ENCODE results near the gene UBA1. TPM values are rescaled to one million over a fixed set of nuclear protein-coding genes. Genes with fewer than 3 reads are reported as not detected.

Gene UBA1
- total RNA-seq, 4 donors from 2014 or later = 114 to 203 (median 146) TPM

DNA sequence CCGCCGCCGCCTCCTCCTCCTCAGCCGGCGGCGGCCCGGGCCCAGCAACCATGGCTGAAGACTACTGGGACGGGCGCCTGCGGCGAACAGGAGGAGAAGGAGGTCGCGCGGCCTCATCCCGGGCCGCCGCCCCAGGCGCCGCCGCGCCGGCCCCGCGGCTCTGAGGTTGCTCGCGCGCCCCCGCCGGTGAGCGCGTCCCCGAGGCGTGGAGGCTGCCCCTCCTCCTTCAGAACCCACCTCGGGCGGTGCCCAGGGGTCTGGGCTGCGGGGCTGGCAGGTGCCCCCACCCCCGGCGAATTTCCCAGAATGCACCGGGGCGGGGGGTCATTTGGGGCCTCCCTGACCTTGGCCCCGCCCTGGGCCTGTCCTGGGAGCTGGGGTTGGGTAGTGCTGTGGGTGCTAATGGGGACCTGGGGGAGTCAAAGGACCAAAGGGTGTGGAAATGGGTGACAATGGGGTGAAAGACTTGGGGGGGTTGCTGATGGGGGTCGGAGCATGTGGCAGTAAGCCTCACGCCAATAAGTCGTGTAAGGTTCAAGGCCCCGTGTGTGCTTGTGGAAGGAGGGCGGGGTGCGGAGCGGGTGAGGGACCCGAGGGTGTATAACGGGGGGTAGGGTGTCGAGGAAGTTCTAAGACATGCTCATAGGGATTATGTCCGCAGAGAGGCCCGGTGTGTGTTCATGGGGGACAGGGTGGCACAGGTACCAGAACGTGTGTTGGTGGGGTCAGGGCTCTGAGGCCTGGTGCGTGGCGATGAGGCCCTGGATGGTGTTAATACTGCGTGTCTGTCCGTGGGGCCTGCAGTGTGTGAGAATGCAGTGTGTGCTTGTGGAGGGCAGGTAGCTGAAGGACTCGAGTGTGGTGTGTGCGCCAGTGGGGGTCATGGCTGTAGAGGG lies 25.5 kb downstream of the UBA1 start:
- no peaks in the 10 kb centered on the region for H3K9me3 ChIP-seq
- TF ChIP-seq POLR2A (IDR thresholded peaks at IDR 0.05) = no peak
- TF ChIP-seq, protein P1, sequence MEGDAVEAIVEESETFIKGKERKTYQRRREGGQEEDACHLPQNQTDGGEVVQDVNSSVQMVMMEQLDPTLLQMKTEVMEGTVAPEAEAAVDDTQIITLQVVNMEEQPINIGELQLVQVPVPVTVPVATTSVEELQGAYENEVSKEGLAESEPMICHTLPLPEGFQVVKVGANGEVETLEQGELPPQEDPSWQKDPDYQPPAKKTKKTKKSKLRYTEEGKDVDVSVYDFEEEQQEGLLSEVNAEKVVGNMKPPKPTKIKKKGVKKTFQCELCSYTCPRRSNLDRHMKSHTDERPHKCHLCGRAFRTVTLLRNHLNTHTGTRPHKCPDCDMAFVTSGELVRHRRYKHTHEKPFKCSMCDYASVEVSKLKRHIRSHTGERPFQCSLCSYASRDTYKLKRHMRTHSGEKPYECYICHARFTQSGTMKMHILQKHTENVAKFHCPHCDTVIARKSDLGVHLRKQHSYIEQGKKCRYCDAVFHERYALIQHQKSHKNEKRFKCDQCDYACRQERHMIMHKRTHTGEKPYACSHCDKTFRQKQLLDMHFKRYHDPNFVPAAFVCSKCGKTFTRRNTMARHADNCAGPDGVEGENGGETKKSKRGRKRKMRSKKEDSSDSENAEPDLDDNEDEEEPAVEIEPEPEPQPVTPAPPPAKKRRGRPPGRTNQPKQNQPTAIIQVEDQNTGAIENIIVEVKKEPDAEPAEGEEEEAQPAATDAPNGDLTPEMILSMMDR (IDR thresholded peaks at IDR 0.05) = no peak
- H3K27ac ChIP-seq = peak overlapping the region; percentile 96 to 99 (median 98)
- peaks cover 0 to 11% (median 4%) of the 10 kb centered on the region in 4 donors for H3K4me1 ChIP-seq
- peak; percentile 51 to 73 (median 62) for DNase-seq
- H3K36me3 ChIP-seq = peaks cover 0 to 26% (median 0%) of the 10 kb centered on the region in 3 donors
- peak overlapping the region; percentile 88 to 100 (median 92) for H3K4me3 ChIP-seq
- no peaks in the 10 kb centered on the region for H3K27me3 ChIP-seq

GRCh38 chrX:47221756-47222155 lies 28.1 kb downstream of the UBA1 start:
- Histone ChIP-seq H3K36me3 (peaks cover 0 to 35% (median 0%) of the 10 kb centered on the region in 3 donors), H3K4me3 (no peak overlapping the region), H3K27me3 (no peaks in the 10 kb centered on the region), H3K27ac (no peak overlapping the region), H3K9me3 (no peaks in the 10 kb centered on the region), H3K4me1 (peaks cover 0 to 8% (median 3%) of the 10 kb centered on the region in 4 donors)
- no peak for DNase-seq
- TF ChIP-seq POLR2A (IDR thresholded peaks at IDR 0.05) = no peak
- TF ChIP-seq, protein P1 (IDR thresholded peaks at IDR 0.05) = no peak

GRCh38 chrX:47222751-47223350 lies 29.2 kb downstream of the UBA1 start:
- H3K27me3 ChIP-seq = no peaks in the 10 kb centered on the region
- H3K9me3 ChIP-seq = no peaks in the 10 kb centered on the region
- peaks cover 0 to 43% (median 0%) of the 10 kb centered on the region in 3 donors for H3K36me3 ChIP-seq
- no peak for TF ChIP-seq POLR2A (IDR thresholded peaks at IDR 0.05)
- TF ChIP-seq, protein P1 (IDR thresholded peaks at IDR 0.05) = no peak
- no peak overlapping the region for H3K4me3 ChIP-seq
- H3K27ac ChIP-seq = no peak overlapping the region
- H3K4me1 ChIP-seq = peaks cover 0 to 8% (median 0%) of the 10 kb centered on the region in 4 donors
- no peak for DNase-seq

GRCh38 chrX:47223476-47224250 lies 30.0 kb downstream of the UBA1 start:
- TF ChIP-seq, protein P1 (IDR thresholded peaks at IDR 0.05) = no peak
- TF ChIP-seq POLR2A (IDR thresholded peaks at IDR 0.05) = no peak
- DNase-seq = no peak
- Histone ChIP-seq H3K4me3 (no peak overlapping the region), H3K36me3 (peaks cover 0 to 50% (median 0%) of the 10 kb centered on the region in 3 donors), H3K4me1 (peaks cover 0 to 8% (median 0%) of the 10 kb centered on the region in 4 donors), H3K27ac (no peak overlapping the region), H3K27me3 (no peaks in the 10 kb centered on the region), H3K9me3 (no peaks in the 10 kb centered on the region)

- no peak for DNase-seq
- Histone ChIP-seq H3K36me3 (peaks cover 0 to 53% (median 0%) of the 10 kb centered on the region in 3 donors), H3K27me3 (no peaks in the 10 kb centered on the region), H3K4me1 (peaks cover 0 to 5% (median 0%) of the 10 kb centered on the region in 4 donors), H3K4me3 (no peak overlapping the region), H3K27ac (no peak overlapping the region), H3K9me3 (no peaks in the 10 kb centered on the region)
- TF ChIP-seq, protein P1 (IDR thresholded peaks at IDR 0.05) = no peak
Measured at GRCh38 chrX:47224266-47224895, 30.8 kb downstream of the UBA1 start.
